ENCODE measurements around the gene GAS2L1.
A peak's percentile ranks its signal among the peaks of the same experiment; 100 is the strongest.

GRCh38 chr22:29344137-29344536, 37.7 kb downstream of the GAS2L1 start:
- TF ChIP-seq, protein P1, sequence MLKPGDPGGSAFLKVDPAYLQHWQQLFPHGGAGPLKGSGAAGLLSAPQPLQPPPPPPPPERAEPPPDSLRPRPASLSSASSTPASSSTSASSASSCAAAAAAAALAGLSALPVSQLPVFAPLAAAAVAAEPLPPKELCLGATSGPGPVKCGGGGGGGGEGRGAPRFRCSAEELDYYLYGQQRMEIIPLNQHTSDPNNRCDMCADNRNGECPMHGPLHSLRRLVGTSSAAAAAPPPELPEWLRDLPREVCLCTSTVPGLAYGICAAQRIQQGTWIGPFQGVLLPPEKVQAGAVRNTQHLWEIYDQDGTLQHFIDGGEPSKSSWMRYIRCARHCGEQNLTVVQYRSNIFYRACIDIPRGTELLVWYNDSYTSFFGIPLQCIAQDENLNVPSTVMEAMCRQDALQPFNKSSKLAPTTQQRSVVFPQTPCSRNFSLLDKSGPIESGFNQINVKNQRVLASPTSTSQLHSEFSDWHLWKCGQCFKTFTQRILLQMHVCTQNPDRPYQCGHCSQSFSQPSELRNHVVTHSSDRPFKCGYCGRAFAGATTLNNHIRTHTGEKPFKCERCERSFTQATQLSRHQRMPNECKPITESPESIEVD (tag by site-specific recombination; IDR thresholded peaks at IDR 0.05) = no peak
- no peak for TF ChIP-seq CTCF (tag by site-specific recombination; IDR thresholded peaks at IDR 0.05)
- TF ChIP-seq PRDM10 (tag by site-specific recombination; IDR thresholded peaks at IDR 0.05) = peak; percentile 53; the same call in 1 of the 2 replicates
- TF ChIP-seq ZSCAN16 (tag by site-specific recombination; IDR thresholded peaks at IDR 0.05) = 0 out of 2 replicates have a peak, but pooled peaks have one; percentile 3
- no peak for TF ChIP-seq WT1 (tag by site-specific recombination; IDR thresholded peaks at IDR 0.05)

Data from HEK293 (cell line).